Natural killer cell (primary cell): ENCODE data around the gene MRPL24. TPM values are rescaled to one million over a fixed set of nuclear protein-coding genes. Genes with fewer than 3 reads are reported as not detected.

Experiments used
- ATAC-seq, 3 donors: fragments of 150-1000 bp in 2 of 3; fragments of 200-7000 bp in 1 of 3; cut with Tn5 transposase; 1 replicate in 1 of 3; 2 replicates in 2 of 3; pipeline ENCODE4 v1.10.0; 2021; ENCODE audit warnings: mild to moderate bottlenecking in 2 of 3, moderate library complexity in 2 of 3
- DNase-seq, 2 donors: peaks; one replicate each; pipeline versions ENCODE4 v3.0.0 to v3.0.0-alpha.2; 2013 to 2021; ENCODE audit warnings: mixed read lengths in 1 of 2
- H3K27ac ChIP-seq: one replicate; pipeline ENCODE4 v1.5.1; 2013; ENCODE audit warnings: mild to moderate bottlenecking, low read length
- H3K27me3 ChIP-seq: one replicate; pipeline ENCODE4 v1.6.1; 2013; ENCODE audit warnings: low read length; ENCODE audit not compliant: control insufficient read depth, insufficient read depth
- H3K36me3 ChIP-seq: one replicate; pipeline ENCODE4 v1.6.1; 2013; ENCODE audit warnings: low read length; ENCODE audit not compliant: control insufficient read depth, insufficient read depth
- H3K4me1 ChIP-seq: one replicate; pipeline ENCODE4 v1.6.1; 2013; ENCODE audit warnings: low read length; ENCODE audit not compliant: control insufficient read depth, insufficient read depth
- H3K4me3 ChIP-seq: one replicate; pipeline ENCODE4 v1.5.1; 2013; ENCODE audit warnings: low read length
- H3K9me3 ChIP-seq: one replicate; pipeline ENCODE4 v1.6.1; 2013; ENCODE audit warnings: low read length; ENCODE audit not compliant: control insufficient read depth, insufficient read depth
- H3K27ac Mint-ChIP-seq, 2 donors: one replicate each; pipeline ENCODE4 v1.8.0; 2022; ENCODE audit warnings: mild to moderate bottlenecking in 2 of 2, mixed read lengths in 2 of 2, moderate library complexity in 1 of 2
- H3K27me3 Mint-ChIP-seq, 2 donors: one replicate each; pipeline ENCODE4 v1.8.0; 2022; ENCODE audit warnings: low read depth in 2 of 2, mixed read lengths in 2 of 2
- H3K36me3 Mint-ChIP-seq: one replicate; pipeline ENCODE4 v1.8.0; 2022; ENCODE audit warnings: mixed read lengths
- H3K4me1 Mint-ChIP-seq, 2 donors: one replicate each; pipeline ENCODE4 v1.8.0; 2022; ENCODE audit warnings: mixed read lengths in 2 of 2
- H3K4me3 Mint-ChIP-seq: one replicate; pipeline ENCODE4 v1.8.0; 2022; ENCODE audit warnings: mild to moderate bottlenecking, moderate library complexity, mixed read lengths
- H3K9me3 Mint-ChIP-seq, 2 donors: one replicate each; pipeline ENCODE4 v1.8.0; 2022; ENCODE audit warnings: mixed read lengths in 2 of 2
- WGBS: methylation state at CpG from one replicate; pipeline ENCODE4 v1.1.7; 2013; ENCODE audit warnings: missing lambda C conversion rate; ENCODE audit not compliant: insufficient coverage; 5-methylcytosine and 5-hydroxymethylcytosine counted together
- intact Hi-C: fragments of 100-400 bp; cut with micrococcal nuclease; formaldehyde crosslinking; loops from one replicate; pipeline ENCODE4 v1.14.2; 2022
- total RNA-seq, 4 donors: library from RNA; stranded (reverse); fragments of 120-200 nt in 1 of 4; gene quantifications; one replicate each; pipeline versions ENCODE4 v1.2.3 to v1.2.4, GENCODE V29; 2013 to 2022
- TF ChIP-seq, protein P1 (sequence below): fragments of 200-600 bp; IDR thresholded peaks from one replicate; pipeline ENCODE4 v1.8.0; 2022; ENCODE audit warnings: antibody characterized with exemption

The MRPL24 gene
- total RNA-seq, result 10 to 100 TPM; 15.9 to 19.7 (median 18.7) TPM
- 30.3 TPM for total RNA-seq (2013)

DNA sequence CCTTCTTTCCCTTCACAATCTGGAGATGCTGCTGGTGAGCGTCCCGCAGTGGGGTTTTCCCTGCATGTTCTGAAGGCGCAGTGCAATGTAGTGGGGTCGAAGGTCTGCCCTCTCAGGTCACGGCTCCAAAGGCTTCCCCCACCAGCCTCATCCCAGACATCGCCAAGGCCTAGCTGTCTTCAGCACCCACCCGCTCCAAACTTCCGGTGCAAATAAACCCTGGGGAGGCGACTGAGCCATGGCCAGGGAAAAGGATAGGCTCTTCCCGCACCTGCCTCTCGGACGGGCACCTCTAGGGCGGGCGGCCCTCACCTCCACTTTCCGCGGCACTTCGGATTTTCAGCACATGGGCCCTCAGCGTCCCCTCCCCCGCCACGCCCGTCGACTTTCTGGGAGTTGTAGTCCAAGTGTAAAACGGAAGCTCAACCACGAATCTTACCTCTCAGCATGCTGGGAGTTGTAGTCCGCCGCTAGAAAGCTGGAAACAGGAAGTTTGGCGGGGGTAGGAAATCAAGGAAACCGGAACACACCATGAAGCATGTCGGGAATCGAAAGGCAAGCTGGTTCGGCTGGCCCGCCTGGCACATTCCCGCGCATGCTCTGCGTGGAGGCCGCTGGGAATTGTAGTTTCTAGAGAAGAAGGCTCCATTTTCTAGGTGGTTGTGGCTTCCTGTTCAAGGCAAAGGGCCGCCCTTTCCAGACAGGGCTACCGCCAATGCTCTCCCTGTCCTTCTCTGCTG is at the start of gene MRPL24:
TSS of gene MRPL24 (minus strand) at position 348 of the 740 bp plus-strand sequence. CDS start 2,384 bp downstream, outside the sequence.
- peaks cover 14% of the 10 kb centered on the region for H3K4me1 ChIP-seq
- Mint-ChIP-seq H3K27ac (peak within 1 kb of the TSS; percentile 95 to 96), H3K4me1 (peaks cover 30% of the 10 kb centered on the region in 2 donors), H3K27me3 (no peaks in the 10 kb centered on the region), H3K9me3 (no peaks in the 10 kb centered on the region), H3K36me3 (no peaks in the 10 kb centered on the region), H3K4me3 (peak within 1 kb of the TSS; percentile 92)
- peak; percentile 91 to 97 (median 93) for ATAC-seq
- under 1% methylated on average over 38 of the region's 38 CpGs for WGBS
- peak within 1 kb of the TSS; percentile 52 for H3K4me3 ChIP-seq
- intact Hi-C loops, result loop anchor here (1.0 kb wide), 3 partner anchors 10 to 26 kb away; partner anchors contain the start of genes HDGF, ISG20L2, METTL25B and PRCC
- H3K27ac ChIP-seq, result peak within 1 kb of the TSS; percentile 84
- peaks cover 30% of the 10 kb centered on the region for H3K36me3 ChIP-seq
- no peaks in the 10 kb centered on the region for H3K9me3 ChIP-seq
- peak; percentile 91 to 99 for DNase-seq
- H3K27me3 ChIP-seq, result no peaks in the 10 kb centered on the region
- TF ChIP-seq, protein P1, sequence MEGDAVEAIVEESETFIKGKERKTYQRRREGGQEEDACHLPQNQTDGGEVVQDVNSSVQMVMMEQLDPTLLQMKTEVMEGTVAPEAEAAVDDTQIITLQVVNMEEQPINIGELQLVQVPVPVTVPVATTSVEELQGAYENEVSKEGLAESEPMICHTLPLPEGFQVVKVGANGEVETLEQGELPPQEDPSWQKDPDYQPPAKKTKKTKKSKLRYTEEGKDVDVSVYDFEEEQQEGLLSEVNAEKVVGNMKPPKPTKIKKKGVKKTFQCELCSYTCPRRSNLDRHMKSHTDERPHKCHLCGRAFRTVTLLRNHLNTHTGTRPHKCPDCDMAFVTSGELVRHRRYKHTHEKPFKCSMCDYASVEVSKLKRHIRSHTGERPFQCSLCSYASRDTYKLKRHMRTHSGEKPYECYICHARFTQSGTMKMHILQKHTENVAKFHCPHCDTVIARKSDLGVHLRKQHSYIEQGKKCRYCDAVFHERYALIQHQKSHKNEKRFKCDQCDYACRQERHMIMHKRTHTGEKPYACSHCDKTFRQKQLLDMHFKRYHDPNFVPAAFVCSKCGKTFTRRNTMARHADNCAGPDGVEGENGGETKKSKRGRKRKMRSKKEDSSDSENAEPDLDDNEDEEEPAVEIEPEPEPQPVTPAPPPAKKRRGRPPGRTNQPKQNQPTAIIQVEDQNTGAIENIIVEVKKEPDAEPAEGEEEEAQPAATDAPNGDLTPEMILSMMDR, result no peak

DNA sequence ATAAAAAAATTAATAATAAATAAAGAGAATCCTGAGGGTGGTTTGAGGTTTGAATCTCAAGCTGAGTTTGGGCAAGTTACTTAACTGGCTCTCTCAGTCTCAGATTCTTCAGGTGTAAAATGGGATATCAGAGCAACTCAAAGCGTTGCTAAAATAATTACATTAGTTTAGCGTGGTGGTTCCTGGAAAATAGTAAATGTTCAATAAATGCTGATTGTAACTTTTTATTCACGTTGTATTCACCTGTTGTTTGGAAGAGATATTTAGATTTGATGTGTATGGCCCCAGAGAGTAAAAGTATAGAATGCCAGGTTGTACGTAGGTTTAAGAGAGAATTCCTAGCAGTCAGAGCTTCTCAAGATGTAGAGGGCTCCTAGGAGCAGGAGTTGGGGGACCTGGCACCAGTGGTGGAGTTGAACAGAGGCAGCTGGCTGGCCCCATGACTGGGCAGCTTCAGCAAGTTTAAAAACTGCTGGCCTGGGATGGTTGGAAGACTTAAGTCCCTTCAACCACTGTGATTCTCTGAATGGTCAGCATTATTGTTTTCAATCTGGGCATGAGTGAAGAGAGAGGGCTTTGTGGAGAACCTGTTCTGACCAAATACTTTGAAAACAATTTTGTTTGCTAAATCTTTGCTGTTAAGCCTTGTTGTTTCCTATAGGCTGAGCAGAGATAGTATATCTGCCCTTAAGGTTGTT is 48.9 kb upstream of the MRPL24 start:
- DNase-seq, result no peak
- intact Hi-C loops, result no loop called here
- no peak overlapping the region for H3K4me3 Mint-ChIP-seq
- Histone ChIP-seq H3K27ac (no peak overlapping the region), H3K27me3 (no peaks in the 10 kb centered on the region), H3K36me3 (peaks cover 54% of the 10 kb centered on the region), H3K9me3 (no peaks in the 10 kb centered on the region), H3K4me3 (no peak overlapping the region), H3K4me1 (no peaks in the 10 kb centered on the region)
- H3K36me3 Mint-ChIP-seq, result peaks cover 20% of the 10 kb centered on the region
- ATAC-seq, result no peak
- H3K27me3 Mint-ChIP-seq, result no peaks in the 10 kb centered on the region
- H3K27ac Mint-ChIP-seq, result no peak overlapping the region
- TF ChIP-seq, protein P1, result no peak
- 98% methylated on average over 4 of the region's 4 CpGs for whole genome bisulfite sequencing
- no peaks in the 10 kb centered on the region for H3K9me3 Mint-ChIP-seq
- H3K4me1 Mint-ChIP-seq, result peaks cover 18 to 24% of the 10 kb centered on the region in 2 donors

DNA sequence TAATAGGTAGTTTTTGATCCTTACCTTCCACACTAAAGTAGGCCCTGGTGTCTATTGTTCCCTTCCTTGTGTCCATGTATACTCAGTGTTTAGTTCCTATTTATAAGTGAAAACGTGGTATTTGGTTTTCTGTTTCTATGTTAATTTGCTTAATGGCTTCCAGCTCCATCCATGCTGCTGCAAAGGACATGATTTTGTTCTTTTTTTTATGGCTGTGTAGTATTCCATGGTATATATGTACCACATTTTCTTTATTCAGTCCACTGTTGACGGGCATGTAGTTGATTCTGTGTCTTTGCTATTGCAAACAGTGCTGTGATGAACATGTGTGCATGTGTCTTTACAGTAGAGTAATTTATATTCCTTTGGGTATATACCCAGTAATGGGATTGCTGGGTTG is 47.2 kb upstream of the MRPL24 start:
- 100% methylated on average over 2 of the region's 2 CpGs for WGBS
- intact Hi-C loops, result no loop called here
- DNase-seq (no peak), ATAC-seq (no peak)
- Histone ChIP-seq H3K27ac (no peak overlapping the region), H3K27me3 (no peaks in the 10 kb centered on the region), H3K4me3 (no peak overlapping the region), H3K36me3 (peaks cover 49% of the 10 kb centered on the region), H3K4me1 (no peaks in the 10 kb centered on the region), H3K9me3 (no peaks in the 10 kb centered on the region)
- H3K36me3 Mint-ChIP-seq, result peaks cover 13% of the 10 kb centered on the region
- H3K4me3 Mint-ChIP-seq, result no peak overlapping the region
- TF ChIP-seq, protein P1, result no peak
- no peak overlapping the region for H3K27ac Mint-ChIP-seq
- H3K4me1 Mint-ChIP-seq, result peaks cover 18 to 24% of the 10 kb centered on the region in 2 donors
- no peaks in the 10 kb centered on the region for H3K27me3 Mint-ChIP-seq
- no peaks in the 10 kb centered on the region for H3K9me3 Mint-ChIP-seq
